ENCODE data around the gene GLDC.
A peak's percentile ranks its signal among the peaks of the same experiment; 100 is the strongest.
"Not testable (repeated sequence)": the region's sequence is repeated elsewhere in the genome, so short reads cannot be mapped to it uniquely, and the experiment has no call there.

GLDC gene

DNA sequence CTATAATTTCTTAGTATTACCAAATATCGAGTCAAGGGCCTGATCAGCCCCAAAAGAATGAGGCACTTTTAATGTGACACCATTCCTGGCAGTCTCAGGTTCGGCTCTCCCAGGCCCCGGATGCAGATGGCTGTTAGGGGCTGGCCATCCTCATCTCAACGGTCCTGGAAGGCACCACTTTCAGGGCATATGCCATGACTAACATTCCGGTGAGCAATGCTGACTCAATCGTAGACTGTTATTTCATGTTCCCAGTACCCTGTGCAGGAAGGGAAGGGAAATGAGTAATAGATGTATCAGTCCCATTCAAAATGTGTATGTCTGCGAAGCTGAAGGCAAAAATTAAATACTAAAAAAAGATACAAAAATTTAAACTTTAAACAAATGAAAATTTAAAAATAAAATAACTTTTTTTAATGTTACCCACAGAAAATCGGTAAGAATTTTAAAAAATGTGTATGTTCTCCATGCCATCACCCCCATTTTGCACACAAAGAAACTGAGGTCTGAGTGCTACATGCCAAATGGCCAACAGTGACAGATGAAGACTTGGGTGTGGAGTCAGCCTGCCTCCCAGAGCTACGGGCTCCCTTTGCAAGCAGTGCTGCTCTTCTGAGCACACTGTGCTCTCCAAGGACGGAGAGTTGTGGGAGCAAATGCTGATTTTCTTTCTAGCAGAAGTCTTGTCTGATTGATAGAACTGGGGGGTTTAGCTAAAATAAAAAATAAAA lies 79.0 kb downstream of the GLDC start:
- peak; percentile 8 to 13 for DNase-seq (ENCODE audit: low read depth in 2 of 2)

DNA sequence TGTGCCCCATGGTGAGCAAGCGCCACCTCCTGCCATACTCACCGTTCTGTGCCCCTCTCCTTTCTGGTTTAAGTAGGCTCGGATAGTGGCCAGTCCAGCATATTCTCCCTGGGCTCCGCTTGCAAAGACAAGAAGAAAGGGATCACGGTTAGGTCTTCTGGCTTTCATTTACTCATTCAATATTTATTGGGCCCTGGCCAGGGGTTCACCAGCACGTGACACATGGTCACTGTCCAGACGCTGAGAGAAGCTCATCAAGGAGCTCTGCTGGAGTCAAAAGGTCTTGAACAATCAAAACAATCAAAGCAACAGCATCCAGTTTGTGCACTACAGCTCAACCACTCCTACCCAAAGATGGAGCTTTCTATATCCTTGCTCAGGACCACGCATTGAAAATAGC lies 80.2 kb downstream of the GLDC start:
- DNase-seq (ENCODE audit: low read depth in 2 of 2), result no peak

DNA sequence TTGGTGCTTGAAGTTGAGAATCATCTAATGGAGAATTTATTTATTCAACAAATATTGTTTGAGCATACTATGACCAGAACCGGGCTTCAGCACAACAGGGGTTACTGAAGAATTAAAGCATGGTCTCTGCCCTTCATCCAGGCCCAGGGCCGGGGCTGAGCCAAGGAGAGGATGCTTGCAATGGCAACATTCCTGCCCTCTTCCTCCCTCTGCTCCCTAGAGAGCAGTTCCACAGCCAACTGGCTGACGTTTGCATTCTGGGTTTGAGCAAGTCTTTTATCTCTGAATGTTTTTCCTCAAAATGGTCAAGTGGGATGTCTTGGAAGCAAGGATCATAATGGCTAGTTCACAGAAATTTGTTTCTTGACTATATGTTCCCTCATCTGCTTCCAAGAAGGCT lies 80.7 kb downstream of the GLDC start:
- DNase-seq (ENCODE audit: low read depth in 2 of 2), result no peak

DNA sequence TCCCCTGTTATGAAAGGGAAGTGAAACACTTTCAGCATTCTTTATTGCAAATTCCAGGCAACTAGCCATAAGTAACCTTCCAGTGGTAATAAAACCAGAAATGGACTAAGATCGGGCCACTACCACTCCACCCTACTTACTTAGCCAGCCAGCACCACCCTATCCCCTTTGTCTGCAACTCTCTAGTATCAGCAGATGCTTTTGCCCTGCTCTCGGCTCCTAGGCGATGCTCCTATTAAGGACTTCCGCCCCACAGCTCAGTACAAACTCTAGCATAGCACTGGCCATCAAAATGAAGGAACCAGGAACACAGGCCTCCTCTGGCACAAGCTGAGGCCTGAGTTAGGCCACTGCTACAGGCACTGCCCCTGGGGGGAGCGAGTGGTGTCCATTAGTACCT lies 81.2 kb downstream of the GLDC start:
- no peak for DNase-seq (ENCODE audit: low read depth in 2 of 2)

DNA sequence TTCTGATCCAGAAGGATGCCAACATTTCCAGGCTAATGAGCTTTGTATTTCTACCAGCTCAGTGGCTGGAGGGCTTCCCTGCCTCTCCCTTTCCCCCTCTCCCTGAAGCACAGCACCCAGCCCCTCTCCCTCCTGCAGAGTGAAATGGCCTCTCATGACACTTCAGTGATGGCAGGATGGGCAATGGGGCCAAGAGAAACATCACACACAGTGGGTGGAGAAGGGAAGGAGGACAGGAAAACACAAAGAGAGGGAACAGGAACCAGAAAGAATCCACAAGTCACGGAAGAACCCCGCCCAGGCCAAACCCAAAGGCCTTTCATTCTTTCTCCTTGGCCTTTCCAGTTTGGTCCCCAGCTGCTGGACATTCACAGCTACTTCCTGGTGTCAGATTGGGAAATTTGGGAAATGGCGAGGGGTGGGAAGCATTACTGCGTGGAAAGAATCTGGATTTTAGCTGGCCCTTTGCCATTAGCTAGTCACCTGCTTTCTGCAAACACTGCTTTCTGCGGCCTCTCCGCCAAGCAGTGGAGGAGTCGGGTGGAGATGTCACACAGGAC lies 82.6 kb downstream of the GLDC start:
- DNase-seq (ENCODE audit: low read depth in 2 of 2), result no peak

DNA sequence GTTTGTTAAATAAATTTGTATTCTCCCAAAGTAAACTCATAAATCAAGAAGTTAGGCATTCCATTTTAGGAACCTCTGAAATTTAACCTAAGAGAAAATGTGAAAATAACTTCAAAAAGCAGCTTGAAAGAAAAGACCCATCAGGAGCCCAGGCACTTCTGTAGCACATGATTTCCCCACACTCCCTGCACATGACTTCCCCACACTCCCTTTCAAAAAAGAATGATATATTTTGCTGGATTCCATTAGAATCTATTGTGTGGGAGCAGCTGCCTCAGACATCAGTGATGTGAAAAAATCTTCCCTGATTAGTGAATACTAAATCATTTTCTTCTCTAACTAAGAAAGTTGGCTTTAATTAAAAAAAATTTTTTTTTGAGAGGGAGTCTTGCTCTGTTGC lies 83.3 kb downstream of the GLDC start:
- DNase-seq (ENCODE audit: low read depth in 2 of 2), result no peak

DNA sequence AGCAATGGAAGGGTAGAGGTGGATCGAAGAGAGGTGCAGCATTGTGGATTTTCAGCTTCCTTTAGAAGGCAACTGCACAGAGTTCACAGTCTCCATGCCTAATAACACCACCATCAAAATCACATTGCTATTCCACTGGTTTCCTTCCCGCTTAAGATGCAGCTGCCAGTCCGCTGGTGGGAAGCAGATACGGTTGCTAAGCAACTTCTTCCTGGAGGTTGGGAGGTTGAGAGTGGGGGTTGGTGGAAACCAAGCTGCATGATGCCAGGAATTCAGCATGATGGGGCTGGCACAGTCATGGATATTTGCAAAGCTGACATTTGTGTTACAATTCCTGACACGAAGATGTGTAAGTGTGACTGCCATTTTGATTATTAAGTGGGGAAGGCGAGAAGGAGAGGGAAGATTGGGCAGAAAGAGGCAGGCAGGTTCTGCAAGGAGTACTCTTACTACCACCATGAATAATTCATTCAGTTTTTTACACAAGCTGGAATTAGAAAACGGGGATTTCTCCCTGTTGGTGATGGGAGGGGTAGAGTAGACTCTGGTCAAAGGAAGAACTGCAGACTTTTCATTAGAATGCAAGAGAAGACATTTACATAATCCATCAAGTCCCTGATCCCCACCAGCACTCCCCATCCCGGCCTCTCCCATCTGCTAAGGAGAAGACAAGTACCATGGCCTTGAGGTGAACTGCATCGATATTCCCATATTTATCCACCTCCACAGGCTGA lies 87.5 kb downstream of the GLDC start:
- DNase-seq (ENCODE audit: low read depth in 2 of 2), result no peak

DNA sequence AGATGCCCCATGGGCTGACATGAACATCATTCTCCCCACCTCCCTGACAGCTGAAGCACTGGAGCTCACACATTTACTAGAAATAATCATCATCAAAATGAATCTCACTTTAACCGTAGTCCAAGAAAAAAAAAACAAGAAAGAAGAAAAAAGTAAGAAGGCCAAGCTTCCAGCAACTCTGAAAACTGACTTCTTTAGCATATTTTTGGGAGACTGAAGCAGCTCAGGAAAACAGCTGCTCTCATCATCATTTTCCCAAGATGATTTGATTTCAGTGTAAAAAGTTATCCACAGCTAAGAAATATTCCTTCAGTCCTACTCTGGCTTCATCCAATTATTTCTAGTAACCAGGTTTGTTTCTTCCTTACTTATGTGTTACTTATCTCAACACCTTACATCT lies 91.7 kb downstream of the GLDC start:
- no peak for DNase-seq (ENCODE audit: low read depth in 2 of 2)

DNA sequence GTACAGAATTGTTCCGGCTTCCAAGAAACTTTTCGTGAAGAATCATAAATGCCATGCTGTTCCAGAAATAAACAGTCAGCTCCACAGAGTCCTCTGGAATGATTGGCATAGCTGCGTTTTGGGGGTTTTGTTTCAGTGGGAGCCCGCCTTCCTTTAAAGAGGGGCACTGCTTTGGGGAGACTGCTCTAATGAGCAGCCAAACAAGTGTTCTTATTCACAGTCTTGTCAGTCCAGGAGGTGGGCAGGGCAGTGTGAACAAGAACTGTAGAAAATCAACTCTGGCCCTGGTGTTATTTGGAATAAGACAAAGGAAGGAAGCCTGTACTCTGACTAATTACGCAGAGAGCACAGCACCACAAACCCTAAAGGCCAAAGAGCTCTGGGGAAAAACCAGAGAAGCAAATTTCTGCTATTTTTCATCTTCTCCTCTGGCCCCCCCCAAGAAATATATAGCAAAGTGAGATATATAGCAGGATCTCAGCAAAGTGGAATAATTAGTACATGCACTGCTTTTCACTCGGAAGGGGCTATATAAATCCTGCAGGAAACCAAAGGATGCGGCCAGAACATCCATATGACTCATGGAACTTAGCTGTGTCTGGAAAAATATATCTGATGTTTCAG lies 92.9 kb downstream of the GLDC start:
- DNase-seq (ENCODE audit: low read depth in 2 of 2), result no peak

DNA sequence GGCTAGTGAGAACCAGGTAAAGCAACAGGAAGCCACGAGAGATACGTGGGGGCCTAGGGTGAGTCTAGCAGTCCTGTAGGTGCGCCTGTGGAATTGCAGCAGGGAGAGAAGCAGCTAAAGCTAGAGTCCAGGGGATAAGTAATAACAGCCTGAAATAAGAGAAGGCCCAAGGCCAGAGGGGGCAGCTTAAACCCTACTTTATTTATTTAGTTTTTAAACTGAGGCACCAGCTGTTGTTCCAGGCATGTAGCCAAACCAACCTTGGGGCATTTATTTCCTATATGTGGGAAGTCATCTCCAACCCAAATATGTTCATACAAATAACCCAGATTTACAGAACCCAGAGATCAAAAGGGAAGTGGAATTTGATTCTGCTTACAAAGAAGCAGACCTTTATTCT lies 93.5 kb downstream of the GLDC start:
- no peak for DNase-seq (ENCODE audit: low read depth in 2 of 2)

DNA sequence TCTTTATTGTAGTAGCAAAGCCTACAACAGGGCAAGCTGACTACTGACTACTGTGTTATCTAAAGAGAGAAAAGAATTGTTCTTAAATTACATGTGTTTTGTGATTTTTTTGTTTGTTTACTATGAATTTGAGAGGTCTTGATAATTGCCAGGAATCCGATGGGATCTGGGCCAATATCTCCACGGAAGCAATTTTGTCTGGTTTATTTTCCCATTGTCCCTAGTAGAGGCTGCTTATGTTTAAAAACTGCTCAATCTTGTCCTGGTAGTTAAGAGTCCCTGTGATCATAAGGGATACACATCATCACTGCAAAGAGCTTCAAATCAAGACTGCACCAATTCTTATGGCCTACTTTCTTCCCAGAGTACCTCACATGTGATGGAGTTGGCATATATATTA lies 94.4 kb downstream of the GLDC start:
- DNase-seq (ENCODE audit: low read depth in 2 of 2), result no peak

DNA sequence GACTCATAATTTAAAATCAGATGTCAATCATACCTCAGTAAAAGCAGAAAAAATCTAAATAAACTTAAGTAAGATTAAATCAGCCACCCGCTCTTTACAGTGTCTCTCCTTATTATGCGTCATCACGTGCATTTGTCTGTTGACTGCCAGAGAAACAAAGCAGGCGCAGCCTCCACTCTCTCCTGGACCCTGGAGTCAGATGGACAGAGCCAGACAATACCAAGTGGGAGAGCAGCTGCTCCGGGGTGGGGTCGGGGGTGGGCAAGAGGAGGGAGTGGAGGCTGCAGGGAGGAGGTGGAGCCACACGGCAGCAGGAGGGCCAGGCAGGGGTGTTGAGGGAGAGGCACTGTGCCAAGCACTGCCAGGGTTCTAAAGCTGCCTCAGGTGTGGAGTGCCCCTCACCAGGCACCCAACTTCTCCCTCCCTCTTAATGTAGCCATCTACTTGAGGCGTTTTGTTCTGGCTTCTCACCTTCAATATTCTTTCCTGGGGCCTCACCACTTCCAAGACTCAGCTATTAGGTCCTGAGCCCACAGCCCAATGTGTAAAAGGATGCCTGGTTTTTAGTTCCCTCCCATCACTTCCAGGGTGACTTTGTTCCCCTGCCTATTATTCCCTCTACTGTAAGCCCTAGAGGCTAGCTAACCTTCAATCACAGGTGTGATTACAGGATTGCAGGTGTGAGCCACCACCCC lies 96.3 kb downstream of the GLDC start:
- no peak for DNase-seq (ENCODE audit: low read depth in 2 of 2)

DNA sequence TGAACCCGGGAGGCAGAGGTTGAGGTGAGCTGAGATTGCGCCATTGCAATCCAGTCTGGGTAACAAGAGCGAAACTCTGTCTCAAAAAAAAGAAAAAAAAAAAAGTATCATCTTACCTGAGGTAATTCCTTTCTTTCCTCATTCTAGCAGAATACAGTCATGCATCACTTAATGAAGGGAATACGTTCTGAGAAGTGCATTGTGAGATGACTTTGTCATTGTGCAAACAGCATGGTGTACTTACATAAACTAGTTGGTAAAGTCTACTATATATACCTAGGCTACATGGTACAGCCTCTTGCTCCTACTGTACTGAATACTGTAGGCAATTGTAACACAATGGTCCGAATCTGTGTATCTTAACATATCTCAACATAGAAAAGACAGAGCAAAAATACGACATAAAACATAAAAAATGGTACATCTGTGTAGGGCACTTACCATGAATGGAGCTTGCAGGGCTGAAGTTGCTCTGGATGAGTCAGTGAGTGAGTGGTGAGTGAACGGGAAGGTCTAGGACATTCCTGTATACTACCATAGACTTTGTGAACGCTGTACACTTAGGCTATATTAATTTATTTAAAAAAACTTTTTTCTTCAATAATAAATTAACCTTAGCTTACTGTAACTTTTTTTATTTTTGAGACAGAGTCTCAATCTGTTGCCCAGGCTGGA lies 100.4 kb downstream of the GLDC start:
- DNase-seq (ENCODE audit: low read depth in 2 of 2), result no peak

DNA sequence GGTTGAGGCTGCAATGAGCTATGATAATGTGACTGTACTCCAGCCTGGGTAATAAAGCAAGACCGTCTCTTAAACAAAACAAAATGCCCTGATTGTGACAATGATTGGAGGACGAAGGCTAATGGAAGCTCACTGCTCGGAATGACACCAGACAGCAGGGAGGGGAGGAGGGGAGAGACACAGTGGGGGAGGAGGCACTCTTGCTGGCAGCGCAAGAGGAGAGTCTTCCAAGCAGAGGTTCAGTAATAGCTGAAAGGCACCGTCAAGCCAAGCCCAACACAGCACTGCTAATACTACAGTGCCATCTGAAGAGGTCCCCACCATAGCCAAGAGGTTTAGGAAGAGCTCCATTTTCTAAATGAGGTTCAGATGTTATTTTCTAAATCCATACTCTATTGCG lies 102.3 kb downstream of the GLDC start:
- no peak for DNase-seq (ENCODE audit: low read depth in 2 of 2)

DNA sequence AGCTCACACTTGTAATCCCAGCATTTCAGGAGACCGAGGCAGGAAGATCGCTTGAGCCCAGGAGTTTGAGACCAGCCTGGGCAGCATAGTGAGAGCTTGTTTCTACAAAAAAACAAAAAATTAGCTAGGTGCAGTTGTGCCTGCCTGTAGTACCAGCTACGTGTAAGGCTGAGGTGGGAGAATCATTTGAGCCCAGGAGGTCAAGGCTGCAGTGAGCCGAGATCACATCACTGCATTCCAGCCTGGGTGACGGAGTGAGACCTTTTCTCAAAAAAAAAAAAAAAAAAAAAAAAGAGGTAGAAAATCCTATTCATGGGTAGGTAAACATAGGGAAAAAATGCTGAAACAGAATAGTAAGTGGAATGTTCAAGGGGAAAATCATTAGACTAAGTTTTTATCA lies 102.9 kb downstream of the GLDC start:
- not testable (repeated sequence) for DNase-seq (ENCODE audit: low read depth in 2 of 2)

DNA sequence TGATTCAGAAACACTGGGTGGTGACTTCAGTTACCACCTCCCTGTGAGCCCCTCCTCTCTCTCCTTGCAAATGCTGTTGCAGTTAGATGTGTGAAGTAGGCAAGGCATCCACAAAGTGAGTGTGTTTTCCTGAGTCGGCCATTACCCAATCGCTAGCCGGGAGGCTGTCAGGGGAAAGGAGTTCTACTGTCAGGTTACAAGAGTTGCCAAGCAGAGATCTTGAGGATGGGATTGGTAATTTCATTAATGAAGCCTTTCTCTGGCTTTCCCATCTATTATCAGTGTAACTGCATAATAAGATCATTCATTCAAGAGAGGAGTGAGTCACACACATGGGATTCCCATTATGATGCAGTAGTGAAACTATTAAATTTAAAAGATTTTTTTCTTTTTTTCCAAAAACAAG lies 106.9 kb downstream of the GLDC start:
- no peak for DNase-seq (ENCODE audit: low read depth in 2 of 2)

DNA sequence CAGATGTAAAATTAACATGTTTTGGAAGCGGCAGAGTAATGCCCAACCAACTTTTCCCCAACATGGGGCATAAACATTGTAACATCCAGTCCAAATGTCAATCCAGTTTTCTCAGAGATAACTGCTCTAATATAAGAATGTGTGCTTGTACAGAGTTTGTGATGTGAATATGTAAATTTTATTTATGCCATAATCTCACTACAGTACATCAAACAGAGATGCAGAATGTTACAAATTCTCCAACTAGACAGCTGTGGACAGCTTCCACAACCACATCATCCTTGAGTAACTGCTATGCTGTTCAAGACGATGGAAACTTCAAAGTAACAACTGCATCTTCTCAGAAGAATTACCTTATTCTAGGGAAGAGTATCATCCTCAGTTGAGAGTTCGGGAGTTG lies 109.9 kb downstream of the GLDC start:
- no peak for DNase-seq (ENCODE audit: low read depth in 2 of 2)

DNA sequence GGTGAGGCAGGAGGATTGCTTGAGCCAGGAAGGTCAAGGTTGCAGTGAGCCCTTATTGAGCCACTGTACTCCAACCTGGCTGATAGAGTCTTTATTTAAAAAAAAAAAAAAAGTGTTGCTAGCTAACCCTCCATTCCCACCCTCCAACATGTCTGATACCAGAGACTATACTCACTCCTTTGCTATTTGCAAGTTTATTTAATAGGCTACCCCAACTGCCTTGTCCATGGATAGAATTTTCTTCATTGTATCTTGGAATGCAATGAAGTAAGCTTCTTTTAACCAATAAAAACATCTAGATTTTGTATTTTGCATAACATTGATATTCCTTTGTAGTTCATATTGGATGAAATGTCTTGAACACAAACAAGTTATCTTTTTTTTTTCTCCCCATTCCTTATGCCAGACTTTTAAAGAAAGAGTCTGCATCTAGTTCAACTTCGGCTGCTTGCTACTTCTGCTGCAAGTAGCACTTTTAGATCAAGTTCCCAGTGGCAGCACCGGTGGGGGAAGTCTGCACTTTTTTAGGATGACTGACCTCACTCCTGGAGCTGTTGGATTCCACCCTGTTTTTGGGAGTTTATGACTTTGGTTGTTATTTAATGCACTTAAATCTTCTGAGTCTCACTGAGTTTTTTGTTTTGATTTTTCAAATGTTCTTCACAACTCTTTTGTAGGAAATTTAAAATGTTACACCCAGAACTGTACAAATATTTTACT lies 120.0 kb downstream of the GLDC start:
- no peak for DNase-seq (ENCODE audit: low read depth in 2 of 2)

DNA sequence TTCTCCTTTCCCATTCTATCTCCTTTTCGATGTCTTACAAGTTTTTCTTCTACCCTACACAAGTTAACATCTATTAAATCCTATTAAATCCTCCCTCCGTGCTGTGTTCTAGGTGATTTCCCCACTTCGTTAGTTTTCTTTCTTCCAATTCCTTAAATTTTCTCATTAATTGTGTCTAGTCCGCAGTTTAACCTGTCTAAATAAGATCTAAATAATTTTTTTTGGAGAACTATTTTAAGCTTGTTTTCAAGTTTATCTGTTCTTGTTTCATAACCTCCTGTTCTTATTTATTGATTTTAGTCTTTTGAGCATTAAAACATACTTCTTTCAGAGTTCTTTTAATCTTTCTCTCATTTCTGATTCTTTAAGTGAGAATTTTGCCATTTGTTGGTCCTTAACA lies 123.3 kb downstream of the GLDC start:
- DNase-seq (ENCODE audit: low read depth in 2 of 2), result no peak

DNA sequence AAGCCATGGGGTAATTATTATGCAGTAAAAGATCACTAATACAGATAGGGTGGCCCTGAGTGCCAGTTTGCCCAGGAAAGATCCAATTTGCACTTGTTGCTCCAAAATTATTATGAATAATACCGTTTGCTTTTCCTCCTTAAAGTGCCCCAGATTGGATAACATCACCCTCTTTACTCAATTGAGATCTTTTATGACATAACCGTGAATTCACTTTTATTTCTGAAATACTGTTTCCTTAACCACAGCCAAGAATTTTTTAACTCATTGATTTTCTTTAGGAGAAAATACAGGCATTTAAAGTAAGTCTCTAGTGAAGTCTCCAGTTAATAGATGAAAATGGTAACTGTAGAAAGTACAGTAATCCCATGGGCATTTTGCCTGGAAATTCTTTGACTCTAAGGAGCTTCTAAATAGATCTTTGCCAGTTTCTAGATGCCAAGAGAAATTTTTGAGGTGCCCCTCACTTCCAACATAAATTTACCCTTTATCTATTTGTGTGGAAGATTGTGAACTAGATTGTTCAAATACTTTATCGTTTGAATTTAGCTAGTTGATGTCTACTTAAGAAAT lies 133.4 kb downstream of the GLDC start:
- no peak for DNase-seq (ENCODE audit: low read depth in 2 of 2)

DNA sequence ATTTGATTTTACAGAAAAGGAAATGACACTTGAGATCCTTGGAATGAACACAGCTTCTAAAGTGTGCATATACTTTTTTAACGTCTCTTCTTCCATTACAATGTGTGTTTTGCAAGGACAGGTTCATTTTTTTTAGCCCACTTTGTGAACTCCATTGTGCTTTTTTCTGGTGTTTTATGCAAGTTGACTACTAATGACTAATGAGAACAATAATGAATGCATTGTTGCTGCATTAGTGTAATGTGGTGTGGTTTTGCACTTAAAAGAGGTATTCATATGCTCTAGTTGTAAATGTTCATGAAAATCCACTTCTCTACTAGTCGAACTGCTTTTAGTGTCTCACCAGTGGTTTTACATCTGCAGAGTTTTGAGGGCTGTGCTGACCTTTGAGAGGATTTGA lies 139.0 kb downstream of the GLDC start:
- no peak for DNase-seq (ENCODE audit: low read depth in 2 of 2)

Data from stimulated activated CD8-positive, alpha-beta memory T cell treated with anti-CD3 and anti-CD28 coated beads, Interleukin-2, amount 100 ng/mL, for 48 hours (primary cell).